Activated T-helper 1 cell treated with Interleukin-2 at 50 U/mL for 16 hours (primary cell): ENCODE data around the gene TMEM91.
"Not testable (repeated sequence)": the region's sequence is repeated elsewhere in the genome, so short reads cannot be mapped to it uniquely, and the experiment has no call there.

Source experiments
- DNase-seq: peaks from one replicate; pipeline ENCODE4 v3.0.0-alpha.2; 2020; ENCODE audit warnings: low read depth

Gene TMEM91

GRCh38 chr19:41377977-41378709, 1.8 kb downstream of the TMEM91 start:
- no peak for DNase-seq

- DNase-seq, result not testable (repeated sequence)
These were observed 5.2 kb downstream of the TMEM91 start for GRCh38 chr19:41381536-41381935.

- no peak for DNase-seq
These were observed 8.0 kb downstream of the TMEM91 start for GRCh38 chr19:41384351-41384750.

- no peak for DNase-seq
These were observed 10.1 kb downstream of the TMEM91 start for GRCh38 chr19:41386442-41386841.

GRCh38 chr19:41391618-41392017, 15.3 kb downstream of the TMEM91 start:
- no peak for DNase-seq

- no peak for DNase-seq
These were observed 16.4 kb downstream of the TMEM91 start for GRCh38 chr19:41392775-41393174.

- no peak for DNase-seq
These were observed 19.0 kb downstream of the TMEM91 start for GRCh38 chr19:41395355-41395754.

GRCh38 chr19:41397086-41398049, 21.0 kb downstream of the TMEM91 start, which contains the start of the genes BCKDHA and EXOSC5:
Gene BCKDHA, plus strand, starts transcription at chr19:41397818. Its CDS starts 10 bp downstream, at chr19:41397828.
Gene EXOSC5, minus strand, starts transcription at chr19:41397359. Its CDS starts 31 bp downstream, at chr19:41397328.
- peak; percentile 99 for DNase-seq

- no peak for DNase-seq
These were observed 21.7 kb downstream of the TMEM91 start for GRCh38 chr19:41398050-41398418.

- no peak for DNase-seq
These were observed 22.3 kb downstream of the TMEM91 start for GRCh38 chr19:41398598-41398997.

GRCh38 chr19:41399091-41399490, 22.8 kb downstream of the TMEM91 start:
- DNase-seq, result no peak

- no peak for DNase-seq
These were observed 23.2 kb downstream of the TMEM91 start for GRCh38 chr19:41399525-41399924.

GRCh38 chr19:41401483-41401882, 25.1 kb downstream of the TMEM91 start:
- no peak for DNase-seq

GRCh38 chr19:41402010-41402409, 25.7 kb downstream of the TMEM91 start:
- DNase-seq, result no peak

- no peak for DNase-seq
These were observed 27.0 kb downstream of the TMEM91 start for GRCh38 chr19:41403181-41403970.

- no peak for DNase-seq
These were observed 29.4 kb downstream of the TMEM91 start for GRCh38 chr19:41405776-41406175.

GRCh38 chr19:41407271-41407670, 30.9 kb downstream of the TMEM91 start:
- DNase-seq, result no peak

GRCh38 chr19:41408256-41408655, 31.9 kb downstream of the TMEM91 start:
- DNase-seq, result no peak

- not testable (repeated sequence) for DNase-seq
These were observed 32.5 kb downstream of the TMEM91 start for GRCh38 chr19:41408846-41409245.

- DNase-seq, result no peak
These were observed 33.0 kb downstream of the TMEM91 start for GRCh38 chr19:41409288-41409687.

- no peak for DNase-seq
These were observed 34.2 kb downstream of the TMEM91 start for GRCh38 chr19:41410336-41411054.
